Measurements from ENCODE around the gene GJC3.
A peak's percentile ranks its signal among the peaks of the same experiment; 100 is the strongest.
"Not testable (repeated sequence)": the region's sequence is repeated elsewhere in the genome, so short reads cannot be mapped to it uniquely, and the experiment has no call there.

Gene GJC3

DNA sequence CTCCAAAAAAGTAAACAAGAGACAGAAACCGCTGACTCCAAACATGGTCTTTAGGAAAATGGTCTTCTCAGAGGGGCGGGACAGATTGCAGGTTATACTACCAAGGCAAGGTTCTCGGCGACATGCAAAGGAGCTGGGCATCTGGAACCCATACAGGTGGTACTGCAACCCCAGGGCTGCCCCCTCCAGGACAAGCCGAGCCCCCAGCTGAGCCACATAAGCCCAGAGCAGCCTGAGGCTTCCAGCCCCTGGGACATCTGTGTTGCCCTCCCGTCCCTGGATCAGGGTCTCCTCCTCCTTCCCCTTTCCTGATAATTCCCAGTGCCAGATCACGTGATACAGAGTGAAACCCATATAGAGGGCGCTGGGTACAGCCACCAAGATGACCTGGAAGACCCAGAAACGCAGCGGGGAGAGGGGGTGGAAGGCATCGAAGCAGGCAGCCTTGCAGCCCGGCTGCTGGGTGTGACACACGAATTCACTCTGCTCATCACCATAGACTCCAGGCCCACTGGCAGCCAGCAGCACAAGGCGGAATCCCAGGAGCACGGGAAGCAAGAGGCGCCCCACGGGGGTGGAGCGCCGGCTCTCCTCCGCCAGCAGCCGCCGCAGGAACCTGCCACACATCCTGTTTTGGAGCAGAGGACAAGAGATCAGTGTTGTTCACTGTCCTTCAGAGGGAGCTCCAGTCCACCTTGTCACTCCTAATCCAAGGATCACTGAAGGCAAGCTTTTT is at the start of gene GJC3:
TSS of gene GJC3 (minus strand) at position 627 of the 736 bp plus-strand sequence. CDS start at position 627, 0 bp downstream.
- peak; percentile 51 for DNase-seq (ENCODE audit: low spot score)

DNA sequence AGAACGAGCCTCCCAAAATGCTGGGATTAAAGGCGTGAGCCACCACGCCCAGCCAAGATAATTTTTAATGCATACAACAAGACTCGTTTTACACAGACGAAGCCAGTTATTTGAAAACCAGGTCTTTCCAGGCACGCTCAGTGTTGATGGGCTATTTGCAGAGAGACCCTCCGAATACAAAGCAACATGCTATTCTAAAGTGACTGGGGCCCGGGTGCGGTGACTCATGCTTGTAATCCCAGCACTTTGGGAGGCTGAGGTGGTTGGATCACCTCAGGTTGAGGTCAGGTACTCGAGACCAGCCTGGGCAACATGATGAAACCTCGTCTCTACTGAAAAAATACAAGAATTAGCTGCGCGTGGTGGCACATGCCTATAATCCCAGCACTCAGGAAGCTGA is 47.2 kb upstream of the GJC3 start:
- DNase-seq (ENCODE audit: low spot score): no peak

DNA sequence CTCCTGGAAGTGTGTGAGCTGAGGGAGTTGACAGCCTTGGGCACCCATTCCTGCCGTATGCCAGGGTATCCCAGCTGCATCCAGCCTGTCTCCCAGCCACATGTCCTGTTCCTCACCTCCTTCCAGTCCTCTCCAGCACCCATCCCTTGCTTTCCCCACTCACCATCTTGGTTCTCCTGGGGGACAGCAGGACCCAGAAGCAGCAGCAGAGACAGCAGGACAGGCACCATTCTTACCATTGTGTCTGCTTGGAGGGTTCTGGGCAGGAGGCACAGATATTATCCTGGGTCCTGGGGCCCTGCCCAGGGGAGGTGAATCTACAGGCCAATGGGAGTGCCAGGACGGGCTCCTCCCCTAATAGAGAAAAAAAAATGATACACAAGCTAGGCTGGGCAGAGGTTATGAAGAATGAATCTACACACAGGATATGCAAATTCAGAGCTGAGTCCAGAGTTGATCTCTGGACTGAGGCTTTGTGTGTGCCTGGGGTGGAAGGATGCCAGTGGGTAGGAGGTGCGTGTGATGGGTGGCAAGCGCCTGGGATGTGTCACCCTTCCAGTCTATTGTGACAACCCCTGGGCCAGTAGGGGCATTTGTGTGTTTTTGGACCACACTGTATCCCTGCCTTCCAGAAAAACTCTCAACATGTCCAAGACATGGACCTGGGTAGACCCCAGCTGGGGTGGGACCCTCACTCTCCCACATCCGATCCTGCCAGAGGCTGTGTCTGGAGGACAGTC is 46.5 kb upstream of the GJC3 start, which contains the start of gene AZGP1:
TSS of gene AZGP1 (minus strand) at position 250 of the 740 bp plus-strand sequence. CDS start at position 239, 11 bp downstream.
- DNase-seq (ENCODE audit: low spot score): no peak

DNA sequence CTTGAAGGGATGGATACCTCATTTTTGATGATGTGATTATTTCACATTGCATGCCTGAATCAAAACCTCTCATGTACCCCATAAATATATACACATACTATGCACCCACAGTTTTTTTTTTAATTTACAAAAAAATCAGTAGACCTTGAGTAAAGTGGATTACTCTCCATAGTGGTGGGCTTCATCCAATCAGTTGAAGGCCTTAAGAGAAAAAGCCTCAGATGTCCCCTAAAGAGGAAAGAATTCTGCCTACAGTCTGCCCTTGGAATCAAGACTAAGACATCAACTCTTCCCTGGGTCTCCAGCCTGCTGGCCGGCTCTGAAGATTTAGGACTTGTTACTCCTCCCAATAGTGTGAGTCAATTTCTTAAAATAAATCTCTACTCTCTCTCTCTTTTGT is 45.3 kb upstream of the GJC3 start:
- DNase-seq (ENCODE audit: low spot score): no peak

DNA sequence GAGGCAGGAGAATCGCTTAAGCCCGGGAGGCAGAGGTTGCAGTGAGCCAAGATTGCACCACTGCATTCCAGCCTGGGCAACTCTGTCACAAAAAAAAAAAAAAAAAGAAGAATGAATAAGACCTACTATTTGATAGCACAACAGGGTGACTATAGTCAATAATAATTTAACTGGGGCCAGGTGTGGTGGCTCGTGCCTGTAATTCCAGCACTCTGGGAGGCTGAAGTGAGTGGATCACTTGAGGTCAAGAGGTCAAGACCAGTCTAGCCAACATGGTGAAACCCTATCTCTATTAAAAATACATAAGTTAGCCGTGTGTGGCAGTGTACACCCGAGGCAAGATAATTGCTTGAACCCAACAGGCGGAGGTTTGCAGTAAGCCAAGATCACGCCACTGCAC is 44.4 kb upstream of the GJC3 start:
- DNase-seq (ENCODE audit: low spot score): not testable (repeated sequence)

- DNase-seq (ENCODE audit: low spot score): no peak
Observed at GRCh38 chr7:99971242-99971641, 41.8 kb upstream of the GJC3 start.

- not testable (repeated sequence) for DNase-seq (ENCODE audit: low spot score)
Observed at GRCh38 chr7:99969813-99970212, 40.4 kb upstream of the GJC3 start.

- no peak for DNase-seq (ENCODE audit: low spot score)
Observed at GRCh38 chr7:99969298-99969697, 39.9 kb upstream of the GJC3 start.

DNA sequence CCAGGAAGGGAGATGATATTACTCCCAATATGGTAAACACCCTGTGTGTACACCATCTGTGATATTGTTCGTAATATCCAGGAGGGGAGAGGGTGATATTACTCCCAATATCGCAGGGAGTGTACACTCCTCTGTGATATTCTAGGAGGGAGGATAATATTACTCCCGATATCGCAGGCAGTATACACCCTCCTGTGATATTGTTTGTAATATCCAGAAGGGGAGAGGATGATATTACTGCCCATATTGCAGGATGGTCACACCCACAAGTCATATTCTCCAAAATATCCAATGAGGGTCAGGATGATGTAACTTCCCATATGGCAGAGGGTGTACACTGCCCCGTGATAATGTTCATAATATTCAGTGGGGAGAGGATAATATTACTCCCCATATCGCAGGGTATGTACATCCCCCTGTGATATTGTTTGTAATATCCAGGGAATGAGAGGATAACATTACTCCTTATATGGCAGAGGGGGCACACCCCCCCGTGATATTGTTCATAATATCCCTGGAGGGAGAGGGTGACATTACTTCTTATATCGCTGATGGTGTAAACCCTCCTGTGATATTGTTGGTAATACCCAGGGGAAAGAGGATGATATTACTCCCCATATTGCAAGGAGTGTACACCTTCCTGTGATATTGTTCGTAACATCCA is 29.3 kb upstream of the GJC3 start:
- DNase-seq (ENCODE audit: low spot score): no peak

DNA sequence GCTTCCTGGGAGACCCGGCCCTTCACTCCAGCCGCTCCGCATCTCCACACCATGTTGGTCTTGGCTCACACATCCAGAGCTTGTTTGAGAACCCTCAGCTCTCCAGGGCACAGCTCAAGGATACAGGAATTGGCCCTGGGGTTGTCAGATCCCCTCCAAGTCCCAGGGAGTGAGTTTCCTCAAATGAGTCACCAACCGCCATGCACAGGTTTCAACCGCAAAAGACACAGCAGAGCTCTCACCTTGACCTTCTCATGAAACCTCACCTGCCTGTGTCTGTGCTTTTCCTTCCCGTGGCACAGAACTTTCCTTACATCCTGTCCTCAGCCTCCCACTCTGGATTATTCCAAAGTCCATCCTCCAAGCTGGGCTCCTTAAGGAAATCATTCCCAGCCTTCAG is 25.8 kb upstream of the GJC3 start:
- no peak for DNase-seq (ENCODE audit: low spot score)

GRCh38 chr7:99954643-99955042 is 25.2 kb upstream of the GJC3 start:
- not testable (repeated sequence) for DNase-seq (ENCODE audit: low spot score)

DNA sequence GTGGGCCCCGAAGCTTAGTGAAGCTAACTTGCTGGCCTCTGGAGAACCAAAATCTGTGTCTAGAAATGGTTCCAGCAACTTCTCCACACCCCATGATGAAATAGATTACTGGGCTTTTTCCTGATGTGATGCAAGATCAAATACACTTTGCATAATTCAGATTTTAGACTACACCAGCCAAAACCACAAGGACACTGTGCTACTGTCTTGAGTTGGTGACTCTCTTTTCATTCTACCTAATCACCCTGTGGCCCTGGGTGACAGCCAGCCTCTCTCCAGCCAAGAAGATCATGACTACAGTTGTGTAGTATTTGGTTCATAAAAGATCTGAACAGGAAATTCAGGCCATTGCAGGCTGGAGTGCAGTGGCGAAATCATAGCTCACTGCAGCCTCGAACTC is 24.2 kb upstream of the GJC3 start:
- DNase-seq (ENCODE audit: low spot score): no peak

DNA sequence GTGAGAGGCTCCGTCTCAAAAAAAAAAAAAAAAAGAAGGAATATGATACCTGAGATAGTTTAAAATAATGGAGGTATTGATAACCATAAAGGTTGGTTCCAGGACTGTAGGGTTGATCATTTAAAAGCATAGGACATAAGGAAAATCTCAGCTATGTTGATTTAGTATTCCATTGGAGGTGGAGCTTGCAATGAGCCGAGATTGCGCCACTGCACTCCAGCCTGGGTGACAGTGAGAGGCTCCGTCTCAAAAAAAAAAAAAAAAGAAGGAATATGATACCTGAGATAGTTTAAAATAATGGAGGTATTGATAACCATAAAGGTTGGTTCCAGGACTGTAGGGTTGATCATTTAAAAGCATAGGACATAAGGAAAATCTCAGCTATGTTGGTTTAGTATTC is 23.2 kb upstream of the GJC3 start:
- DNase-seq (ENCODE audit: low spot score): not testable (repeated sequence)

GRCh38 chr7:99950819-99951218 is 21.4 kb upstream of the GJC3 start:
- not testable (repeated sequence) for DNase-seq (ENCODE audit: low spot score)

DNA sequence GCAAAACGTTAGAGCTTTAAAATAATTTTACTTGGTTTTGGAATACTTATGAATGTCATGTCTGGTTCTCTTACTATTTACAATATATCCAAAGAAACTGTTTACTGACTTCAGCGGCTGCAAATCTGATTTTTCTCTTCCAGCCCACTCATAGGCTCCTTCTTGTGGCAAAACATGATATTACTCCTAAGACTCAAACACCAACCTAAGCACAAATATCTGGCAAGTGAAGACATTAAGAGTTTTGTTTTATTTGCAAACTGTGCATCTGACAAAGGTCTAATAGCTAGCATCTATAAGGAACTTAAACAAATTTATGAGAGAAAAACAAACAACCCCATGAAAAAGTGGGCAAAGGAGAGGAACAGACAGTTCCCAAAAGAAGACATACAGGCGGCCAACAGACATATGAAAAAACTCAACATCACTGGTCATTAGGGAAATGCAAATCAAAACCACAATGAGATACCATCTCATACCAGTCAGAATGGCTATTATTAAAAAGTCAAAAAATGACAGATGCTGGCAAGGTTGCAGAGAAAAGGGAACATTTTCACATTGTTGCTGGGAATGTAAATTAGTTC is 20.3 kb upstream of the GJC3 start:
- no peak for DNase-seq (ENCODE audit: low spot score)

- DNase-seq (ENCODE audit: low spot score): no peak
Observed at GRCh38 chr7:99947608-99948007, 18.2 kb upstream of the GJC3 start.

GRCh38 chr7:99944497-99945070 is 15.2 kb upstream of the GJC3 start:
- DNase-seq (ENCODE audit: low spot score): no peak

- no peak for DNase-seq (ENCODE audit: low spot score)
Observed at GRCh38 chr7:99943641-99944496, 14.4 kb upstream of the GJC3 start.

GRCh38 chr7:99938296-99938695 is 8.9 kb upstream of the GJC3 start:
- DNase-seq (ENCODE audit: low spot score): no peak

GRCh38 chr7:99935009-99935408 is 5.6 kb upstream of the GJC3 start:
- not testable (repeated sequence) for DNase-seq (ENCODE audit: low spot score)

GRCh38 chr7:99930376-99930775 is 956 bp upstream of the GJC3 start:
- DNase-seq (ENCODE audit: low spot score): no peak

Data from AG08396 (cell line).